Epithelial cell of proximal tubule (primary cell): ENCODE results near the gene OR6J1. TPM values are rescaled to one million over a fixed set of nuclear protein-coding genes. Genes with fewer than 3 reads are reported as not detected.
"Not testable (repeated sequence)": the region's sequence is repeated elsewhere in the genome, so short reads cannot be mapped to it uniquely, and the experiment has no call there.

ENCODE experiments used
- DNase-seq: peaks from one replicate; pipeline ENCODE4 v3.0.0-alpha.2; 2011; ENCODE audit warnings: low read depth
- H3K4me3 ChIP-seq: 2 replicates; pipeline ENCODE4 v1.5.1; 2011; ENCODE audit warnings: low read depth, mild to moderate bottlenecking, low read length
- total RNA-seq: library from RNA; depleted of rRNA; stranded (reverse); fragments of >200 nt; gene quantifications from 2 replicates; pipeline ENCODE4 v1.2.3, GENCODE V29; 2015
- TF ChIP-seq, protein P1 (sequence below): conservative IDR thresholded peaks from 2 replicates; pipeline ENCODE4 v1.5.1; 2012; ENCODE audit warnings: low read depth, mild to moderate bottlenecking, low read length

OR6J1 gene
- total RNA-seq, 1 donor from 2014 or later: not detected

DNA sequence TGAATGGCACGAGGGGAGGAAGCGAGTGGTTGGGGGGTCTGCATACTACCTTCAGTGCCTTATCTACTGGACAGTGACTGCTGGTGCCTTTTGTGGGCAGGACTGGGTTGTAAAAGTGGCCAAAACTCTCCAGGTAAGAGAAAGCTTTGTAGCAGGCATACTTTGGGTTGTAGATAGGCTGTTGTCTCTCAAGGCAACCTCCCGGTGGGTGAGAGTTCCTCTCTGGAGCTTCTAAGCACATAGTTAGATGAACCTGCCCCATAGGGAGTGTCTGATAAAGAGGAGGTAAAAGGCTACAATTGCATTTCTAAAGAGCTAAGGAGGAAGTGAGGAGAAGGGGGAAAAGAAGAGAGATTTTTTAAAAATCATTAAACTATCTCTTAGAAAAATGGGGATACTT lies 51.0 kb downstream of the OR6J1 start:
- TF ChIP-seq, protein P1, sequence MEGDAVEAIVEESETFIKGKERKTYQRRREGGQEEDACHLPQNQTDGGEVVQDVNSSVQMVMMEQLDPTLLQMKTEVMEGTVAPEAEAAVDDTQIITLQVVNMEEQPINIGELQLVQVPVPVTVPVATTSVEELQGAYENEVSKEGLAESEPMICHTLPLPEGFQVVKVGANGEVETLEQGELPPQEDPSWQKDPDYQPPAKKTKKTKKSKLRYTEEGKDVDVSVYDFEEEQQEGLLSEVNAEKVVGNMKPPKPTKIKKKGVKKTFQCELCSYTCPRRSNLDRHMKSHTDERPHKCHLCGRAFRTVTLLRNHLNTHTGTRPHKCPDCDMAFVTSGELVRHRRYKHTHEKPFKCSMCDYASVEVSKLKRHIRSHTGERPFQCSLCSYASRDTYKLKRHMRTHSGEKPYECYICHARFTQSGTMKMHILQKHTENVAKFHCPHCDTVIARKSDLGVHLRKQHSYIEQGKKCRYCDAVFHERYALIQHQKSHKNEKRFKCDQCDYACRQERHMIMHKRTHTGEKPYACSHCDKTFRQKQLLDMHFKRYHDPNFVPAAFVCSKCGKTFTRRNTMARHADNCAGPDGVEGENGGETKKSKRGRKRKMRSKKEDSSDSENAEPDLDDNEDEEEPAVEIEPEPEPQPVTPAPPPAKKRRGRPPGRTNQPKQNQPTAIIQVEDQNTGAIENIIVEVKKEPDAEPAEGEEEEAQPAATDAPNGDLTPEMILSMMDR: no peak
- no peak for DNase-seq
- no peak overlapping the region for H3K4me3 ChIP-seq

DNA sequence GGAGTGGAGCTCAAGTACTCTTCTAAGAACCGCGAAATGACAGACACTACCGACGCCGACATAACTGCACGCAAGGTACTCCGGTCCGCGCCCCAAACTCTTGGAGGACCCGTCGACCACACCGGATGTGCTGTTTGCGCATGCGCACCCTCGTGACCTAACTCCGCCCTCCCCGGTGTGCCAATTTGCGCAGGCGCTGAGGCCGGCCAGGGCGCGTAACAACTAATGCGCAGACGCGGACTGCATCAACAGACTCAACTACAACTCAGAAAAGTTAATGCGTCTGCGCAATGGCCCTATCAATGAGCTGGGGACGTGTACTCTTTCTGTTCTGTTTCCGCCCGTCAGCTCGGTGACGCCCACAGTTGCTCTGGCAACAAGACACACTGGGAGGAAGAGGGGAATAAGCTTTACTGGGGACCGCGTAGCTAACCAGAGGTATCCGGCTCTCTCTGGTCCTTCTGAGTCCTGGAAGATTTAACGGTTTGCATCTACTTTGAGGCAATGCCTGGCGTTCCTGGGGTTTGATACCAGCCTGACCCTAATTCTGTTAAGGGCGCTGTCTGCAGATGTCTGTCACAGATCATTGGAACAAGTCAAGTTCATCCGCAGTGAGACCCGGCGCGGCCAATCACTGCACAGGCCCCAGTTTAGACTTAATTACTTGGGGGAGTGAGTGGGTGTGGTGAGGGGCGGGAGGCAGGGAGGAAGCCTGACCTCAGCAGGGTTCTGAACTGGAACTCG lies 54.9 kb downstream of the OR6J1 start, which contains the start of gene DAD1:
TSS of gene DAD1 (minus strand) at position 129 of the 744 bp plus-strand sequence. CDS start at position 62, 67 bp downstream.
- H3K4me3 ChIP-seq: peak within 1 kb of the TSS; percentile 76
- DNase-seq: peak; percentile 96
- TF ChIP-seq, protein P1: no peak

DNA sequence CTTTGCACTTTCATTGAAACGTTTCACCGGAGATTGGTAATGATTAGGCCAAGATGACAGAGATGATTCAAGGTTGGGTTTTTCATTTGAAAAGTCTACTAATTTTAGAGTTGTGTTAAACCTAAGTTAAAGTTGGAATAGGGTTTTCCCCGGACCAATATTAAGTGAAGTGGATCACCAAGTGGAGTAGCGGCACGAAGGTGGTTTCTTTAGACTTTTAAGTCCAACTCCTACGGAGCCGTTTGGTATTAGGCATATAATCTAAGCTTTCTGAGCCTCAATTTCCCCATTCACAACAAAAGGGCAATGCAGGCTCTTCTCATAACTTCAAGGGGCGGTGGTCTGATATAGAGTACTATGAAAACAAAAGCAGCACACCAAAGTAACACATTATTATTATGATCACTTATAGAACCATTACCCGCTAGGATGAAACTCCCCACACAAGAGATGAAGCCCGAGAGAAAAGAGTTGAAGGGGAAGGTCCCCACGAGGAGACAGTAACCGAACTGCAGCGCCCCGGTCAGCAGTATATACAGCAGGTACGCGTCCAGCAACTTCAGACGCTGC lies 55.5 kb downstream of the OR6J1 start:
- TF ChIP-seq, protein P1: no peak
- peak overlapping the region; percentile 76 for H3K4me3 ChIP-seq
- DNase-seq: no peak

DNA sequence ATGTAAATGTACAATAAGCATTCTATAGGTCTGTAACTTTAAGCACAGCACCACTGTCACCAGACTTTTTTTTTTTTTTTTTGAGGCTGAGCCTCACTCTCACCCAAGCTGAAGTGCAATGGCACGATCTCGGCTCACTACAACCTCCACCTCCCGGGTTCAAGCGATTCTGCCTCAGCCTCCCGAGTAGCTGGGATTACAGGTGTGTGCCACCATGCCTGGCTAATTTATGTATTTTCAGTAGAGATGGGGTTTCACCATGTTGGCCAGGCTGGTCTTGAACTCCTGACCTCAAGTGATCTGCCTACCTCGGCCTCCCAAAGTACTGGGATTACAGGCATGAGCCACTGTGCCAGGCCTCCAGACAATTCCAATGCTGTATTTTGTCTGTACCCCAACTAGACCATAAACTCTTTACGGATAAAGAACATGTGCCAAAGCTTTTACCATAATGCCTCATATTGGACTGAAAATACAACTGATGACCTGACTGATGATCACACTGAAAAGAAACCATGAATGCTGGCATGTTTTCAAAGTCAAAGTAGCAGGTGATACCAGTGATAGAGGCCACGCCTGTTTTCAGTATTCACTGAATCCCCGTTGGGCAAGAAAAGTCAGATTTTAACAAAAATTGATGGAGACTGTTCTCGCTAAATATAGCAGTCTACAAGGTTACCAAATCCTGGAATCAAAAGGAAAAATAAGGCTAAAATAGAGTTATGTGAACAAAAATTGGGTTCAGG lies 56.3 kb downstream of the OR6J1 start:
- peak overlapping the region; percentile 76 for H3K4me3 ChIP-seq
- DNase-seq: not testable (repeated sequence)

DNA sequence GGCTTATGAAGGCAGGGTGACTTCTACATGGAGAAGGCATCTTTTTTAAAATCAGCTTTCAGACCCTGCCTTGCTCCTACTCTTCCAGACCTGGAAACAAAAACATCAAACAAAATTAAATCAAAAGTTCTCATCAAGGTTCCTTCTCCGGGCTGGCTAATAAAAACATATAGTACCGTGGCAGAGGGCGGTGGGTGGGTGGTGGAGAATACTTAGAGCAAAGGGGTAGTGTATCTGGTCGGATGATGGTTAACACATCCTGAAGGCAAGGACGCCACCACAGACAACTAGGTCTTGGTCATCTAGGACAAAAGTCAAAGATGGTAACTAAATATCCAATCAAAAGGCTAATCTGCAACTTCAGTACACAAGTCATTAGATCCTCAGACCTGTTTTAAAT lies 56.9 kb downstream of the OR6J1 start:
- TF ChIP-seq, protein P1: no peak
- no peak for DNase-seq
- no peak overlapping the region for H3K4me3 ChIP-seq

DNA sequence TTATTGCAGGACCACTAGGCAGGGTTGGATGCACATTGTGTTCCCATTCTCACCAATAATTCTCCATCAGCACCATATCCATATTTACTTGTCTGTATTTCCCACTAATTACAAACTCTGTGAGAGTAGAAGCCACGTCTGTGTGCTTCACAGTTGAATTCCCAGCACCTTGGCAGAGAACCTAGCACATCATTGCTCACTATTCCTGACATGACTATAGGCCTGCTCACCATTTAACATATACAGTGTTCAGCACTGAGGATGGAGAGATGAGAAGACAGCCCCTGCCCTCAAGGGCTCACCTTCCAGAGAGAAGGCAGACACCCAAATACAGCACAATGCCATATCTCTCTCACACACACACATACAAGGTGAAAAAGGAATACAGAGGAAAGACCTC lies 60.2 kb downstream of the OR6J1 start:
- DNase-seq: no peak
- H3K4me3 ChIP-seq: no peak overlapping the region
- TF ChIP-seq, protein P1: no peak

Other genes with a start within 250 kb of the OR6J1 start
- gene DAD1, start 55.1 kb downstream of the OR6J1 start, total RNA-seq: 330 and 389 TPM in 2 replicates
- 10.3 and 10.7 TPM in 2 replicates for gene ABHD4, start 46.1 kb downstream of the OR6J1 start, total RNA-seq
- 99.2 and 109 TPM in 2 replicates for gene OXA1L, start 122.3 kb upstream of the OR6J1 start, total RNA-seq
- 3.5 and 5.6 TPM in 2 replicates for gene SLC7A7, start 171.1 kb upstream of the OR6J1 start, total RNA-seq
- 160 and 224 TPM in 2 replicates for gene MRPL52, start 185.5 kb upstream of the OR6J1 start, total RNA-seq
- 224 and 227 TPM in 2 replicates for gene MMP14, start 192.2 kb upstream of the OR6J1 start, total RNA-seq
- gene LRP10, start 227.4 kb upstream of the OR6J1 start, total RNA-seq: 82.5 and 102 TPM in 2 replicates
- gene REM2, start 238.9 kb upstream of the OR6J1 start, total RNA-seq: 0.17 and 0.80 TPM in 2 replicates